HCT116 (cell line): ENCODE measurements around the gene GRK1.

ENCODE experiments used
- EGR1 ChIP-seq: IDR thresholded peaks from 2 replicates; pipeline ENCODE4 v1.6.1; 2012; ENCODE audit warnings: low read depth
- FOSL1 ChIP-seq: IDR thresholded peaks from 2 replicates; pipeline ENCODE4 v1.6.1; 2012; ENCODE audit warnings: low read depth
- POLR2A ChIP-seq: IDR thresholded peaks from 2 replicates; pipeline ENCODE4 v1.7.0; 2011; ENCODE audit warnings: borderline replicate concordance; ENCODE audit not compliant: insufficient read depth, insufficient read length; ENCODE audit errors: extremely low read depth
- POLR2AphosphoS5 ChIP-seq: IDR thresholded peaks from 2 replicates; pipeline ENCODE4 v1.6.1; 2011; ENCODE audit warnings: mild to moderate bottlenecking, low read depth, low read length, moderate library complexity
- YY1 ChIP-seq: IDR thresholded peaks from 2 replicates; pipeline ENCODE4 v1.6.1; 2011; ENCODE audit warnings: low read length, low read depth, moderate library complexity, mild to moderate bottlenecking; ENCODE audit not compliant: insufficient replicate concordance; ENCODE audit errors: extremely low read depth
- TF ChIP-seq, protein P1 (sequence below), 3 experiments: fragments of 200-600 bp in 1 of 3; sonication (generic) in 1 of 3; IDR thresholded peaks in 2 of 3; conservative IDR thresholded peaks in 1 of 3; 2 replicates each; pipeline ENCODE4 v1.5.1; 2012 to 2017; ENCODE audit warnings: low read depth in 2 of 3, low read length in 2 of 3, antibody characterized with exemption in 1 of 3, borderline replicate concordance in 1 of 3, control low read depth in 1 of 3, mild to moderate bottlenecking in 1 of 3, mixed read lengths in 1 of 3, mixed run types in 1 of 3, moderate library complexity in 1 of 3; ENCODE audit not compliant: insufficient read depth in 1 of 3

DNA sequence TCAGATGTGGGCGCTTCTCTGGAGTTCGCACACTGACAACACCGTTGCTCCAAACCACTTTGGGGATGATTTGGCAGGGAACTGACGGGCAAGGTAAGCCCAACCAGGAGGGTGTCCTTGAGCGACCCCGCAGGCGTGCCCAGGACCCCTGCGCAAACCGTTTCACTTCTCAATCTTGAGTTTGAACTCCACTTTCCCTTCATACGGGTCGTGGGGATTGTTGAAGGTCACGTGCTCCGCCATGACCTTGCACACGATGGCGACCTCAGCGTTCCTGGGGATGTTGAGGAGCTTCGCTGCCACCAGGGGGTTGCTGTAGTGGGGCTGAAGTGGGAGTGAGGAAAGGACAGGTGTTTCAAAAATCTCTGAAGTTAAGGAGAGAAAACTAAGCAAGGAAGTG, 17.8 kb upstream of the GRK1 start:
- TF ChIP-seq YY1, result no peak
- no peak for TF ChIP-seq POLR2AphosphoS5
- TF ChIP-seq POLR2A, result no peak
- TF ChIP-seq, protein P1, sequence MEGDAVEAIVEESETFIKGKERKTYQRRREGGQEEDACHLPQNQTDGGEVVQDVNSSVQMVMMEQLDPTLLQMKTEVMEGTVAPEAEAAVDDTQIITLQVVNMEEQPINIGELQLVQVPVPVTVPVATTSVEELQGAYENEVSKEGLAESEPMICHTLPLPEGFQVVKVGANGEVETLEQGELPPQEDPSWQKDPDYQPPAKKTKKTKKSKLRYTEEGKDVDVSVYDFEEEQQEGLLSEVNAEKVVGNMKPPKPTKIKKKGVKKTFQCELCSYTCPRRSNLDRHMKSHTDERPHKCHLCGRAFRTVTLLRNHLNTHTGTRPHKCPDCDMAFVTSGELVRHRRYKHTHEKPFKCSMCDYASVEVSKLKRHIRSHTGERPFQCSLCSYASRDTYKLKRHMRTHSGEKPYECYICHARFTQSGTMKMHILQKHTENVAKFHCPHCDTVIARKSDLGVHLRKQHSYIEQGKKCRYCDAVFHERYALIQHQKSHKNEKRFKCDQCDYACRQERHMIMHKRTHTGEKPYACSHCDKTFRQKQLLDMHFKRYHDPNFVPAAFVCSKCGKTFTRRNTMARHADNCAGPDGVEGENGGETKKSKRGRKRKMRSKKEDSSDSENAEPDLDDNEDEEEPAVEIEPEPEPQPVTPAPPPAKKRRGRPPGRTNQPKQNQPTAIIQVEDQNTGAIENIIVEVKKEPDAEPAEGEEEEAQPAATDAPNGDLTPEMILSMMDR (IDR thresholded peaks at IDR 0.05 in 2 of 3, conservative IDR thresholded peaks at IDR 0.05 in 1 of 3; ENCODE audit: borderline replicate concordance in 1 of 3, insufficient read depth in 1 of 3, low read depth in 2 of 3, low read length in 2 of 3), result peak in 1 of 3 experiments; percentile 10; a peak in 1 of 6 replicates
- TF ChIP-seq EGR1, result no peak
- no peak for TF ChIP-seq FOSL1
